GM12878 (cell line): ENCODE data around the gene JAG1. TPM values are rescaled to one million over a fixed set of nuclear protein-coding genes. Genes with fewer than 3 reads are reported as not detected.

Experiments
- ATAC-seq: fragments of 200-7000 bp; cut with Tn5 transposase; 3 replicates; pipeline ENCODE4 v1.9.1; 2020; ENCODE audit warnings: mild to moderate bottlenecking, moderate library complexity
- BruUV-seq: library from RNA; stranded (reverse); fragments of 400-500 nt; replicated peaks from 2 replicates; lab custom pipeline; 2021; lab: Mats Ljungman, UMichigan
- CTCF ChIA-PET: fragments of 300-600 bp; sonication (Branson Sonifier 250); formaldehyde crosslinking; extraction: SDS; loops from one replicate; lab custom pipeline; 2021; ENCODE audit warnings: inconsistent platforms; lab: Yijun Ruan, JAX
- POLR2A ChIA-PET: fragments of 350-600 bp; formaldehyde crosslinking; extraction: SDS; loops from one replicate; lab custom pipeline; 2021; ENCODE audit warnings: inconsistent platforms; lab: Charles Lee
- RAD21 ChIA-PET: fragments of 300-600 bp; sonication (Branson Sonifier 250); formaldehyde crosslinking; loops from one replicate; lab custom pipeline; 2023; ENCODE audit warnings: antibody characterized with exemption; ENCODE audit not compliant: unreplicated experiment; lab: Charles Lee
- SMC1A ChIA-PET: fragments of 300-600 bp; sonication (Branson Sonifier 250); formaldehyde crosslinking; loops from one replicate; lab custom pipeline; 2023; ENCODE audit not compliant: unreplicated experiment, uncharacterized antibody; lab: Charles Lee
- DNase-seq: peaks from one replicate; pipeline ENCODE4 v3.0.0-alpha.2; 2011; ENCODE audit warnings: low read depth, low spot score
- FAIRE-seq: peaks from 3 replicates; lab custom pipeline; 2011; peaks lifted over from hg19 to GRCh38; lab: Jason Lieb, UNC
- H2AFZ ChIP-seq: 2 replicates; pipeline ENCODE4 v1.6.0; 2011; ENCODE audit warnings: low read depth, low read length, control low read depth; ENCODE audit not compliant: control insufficient read depth
- H3K27ac ChIP-seq: 2 replicates; pipeline ENCODE4 v1.5.1; 2011; ENCODE audit warnings: control low read depth; ENCODE audit not compliant: control insufficient read depth, insufficient read depth
- H3K27me3 ChIP-seq, 2 experiments: replicated peaks in 1 of 2; 2 replicates each; pipeline versions ENCODE4 v1.6.0 to v1.6.1; 2011; ENCODE audit warnings: low read length in 1 of 2; ENCODE audit not compliant: control insufficient read depth in 2 of 2, insufficient read depth in 2 of 2
- H3K36me3 ChIP-seq, 2 experiments: 2 replicates each; pipeline ENCODE4 v1.5.1; 2011; ENCODE audit warnings: low read length in 1 of 2; ENCODE audit not compliant: control insufficient read depth in 2 of 2, insufficient read depth in 2 of 2
- H3K4me1 ChIP-seq: 2 replicates; pipeline ENCODE4 v1.6.1; 2011; ENCODE audit warnings: mild to moderate bottlenecking, low read length, moderate library complexity, mixed read lengths; ENCODE audit not compliant: control insufficient read depth, insufficient read depth
- H3K4me2 ChIP-seq: 2 replicates; pipeline ENCODE4 v1.6.0; 2011; ENCODE audit warnings: control low read depth; ENCODE audit not compliant: control insufficient read depth, insufficient read depth
- H3K4me3 ChIP-seq: fragments of 200-600 bp; sonication (generic); 2 replicates; pipeline ENCODE4 v1.5.1; 2016
- H3K79me2 ChIP-seq: 2 replicates; pipeline ENCODE4 v1.6.0; 2011; ENCODE audit warnings: low read length; ENCODE audit not compliant: control insufficient read depth, insufficient read depth
- H3K9ac ChIP-seq: 2 replicates; pipeline ENCODE4 v1.8.0; 2011; ENCODE audit warnings: low read length, control low read depth, mixed read lengths; ENCODE audit not compliant: control insufficient read depth, insufficient read depth
- H3K9me3 ChIP-seq: replicated peaks from 3 replicates; pipeline ENCODE4 v1.5.1; 2011; ENCODE audit warnings: mild to moderate bottlenecking, low read length; ENCODE audit not compliant: control insufficient read depth, insufficient read depth
- H4K20me1 ChIP-seq: 2 replicates; pipeline ENCODE4 v1.6.0; 2011; ENCODE audit not compliant: control insufficient read depth, insufficient read depth
- IKZF1 ChIP-seq: fragments of 450-650 bp; conservative IDR thresholded peaks from 2 replicates; pipeline ENCODE4 v1.6.1; 2017; ENCODE audit warnings: antibody characterized with exemption, mild to moderate bottlenecking
- NRF1 ChIP-seq: conservative IDR thresholded peaks from 2 replicates; pipeline ENCODE4 v1.6.1; 2011; ENCODE audit warnings: mild to moderate bottlenecking, low read depth, low read length, improper control_type of control experiment
- SMAD5 ChIP-seq: IDR thresholded peaks from 2 replicates; pipeline ENCODE4 v1.6.1; 2016; ENCODE audit warnings: antibody characterized with exemption, low read depth
- WGBS: methylation state at CpG from one replicate; pipeline ENCODE4 v1.1.6; 2016; ENCODE audit warnings: low lambda C conversion rate; ENCODE audit not compliant: insufficient replicate concordance, insufficient coverage; ENCODE audit errors: missing lambda C conversion rate; 5-methylcytosine and 5-hydroxymethylcytosine counted together
- in situ Hi-C: fragments of 300-500 bp; cut with MboI; formaldehyde crosslinking; loops from 9 replicates; pipeline ENCODE4 v1.14.3; 2018; ENCODE audit warnings: mixed read lengths
- intact Hi-C: fragments of 100-400 bp; cut with micrococcal nuclease; formaldehyde crosslinking; loops from one replicate; pipeline ENCODE4 v1.14.2; 2022; ENCODE audit not compliant: unreplicated experiment
- polyA plus RNA-seq, 11 experiments: library from polyadenylated mRNA; depleted of rRNA in 4 of 11; unstranded in 6 of 11; stranded (reverse) in 5 of 11; fragments of >200 nt; fragmentation: Nextera tagmentation in 4 of 11; fragmentation: Illumina TruSeq in 1 of 11; extraction: Ambion mirVana in 4 of 11; extraction: Trizol in 1 of 11; gene quantifications; 1 replicate in 1 of 11; 2 replicates in 10 of 11; pipeline versions ENCODE4 v1.2.1 to v1.2.3, GENCODE V29; 2011 to 2016; ENCODE audit warnings: inconsistent platforms in 2 of 11, missing spikeins in 2 of 11, low read depth in 1 of 11
- total RNA-seq, 4 experiments: library from RNA; depleted of rRNA in 3 of 4; stranded (reverse); fragments of >200 nt in 3 of 4; fragmentation: Illumina TruSeq in 1 of 4; extraction: Trizol in 1 of 4; gene quantifications; 2 replicates each; pipeline versions ENCODE4 v1.2.1 to v1.2.3, GENCODE V29; 2013 to 2021
- TF ChIP-seq, protein P1 (sequence below): fragments of 450-650 bp; IDR thresholded peaks from 2 replicates; pipeline ENCODE4 v1.6.1; 2017; ENCODE audit warnings: mild to moderate bottlenecking, moderate library complexity

The JAG1 gene
- total and polyA plus RNA-seq, 10 of the 15 experiments (the other 5 are each of a cell fraction or from before 2014, with no cell fraction given): 0.66 to 6.9 (median 1.8) TPM

DNA sequence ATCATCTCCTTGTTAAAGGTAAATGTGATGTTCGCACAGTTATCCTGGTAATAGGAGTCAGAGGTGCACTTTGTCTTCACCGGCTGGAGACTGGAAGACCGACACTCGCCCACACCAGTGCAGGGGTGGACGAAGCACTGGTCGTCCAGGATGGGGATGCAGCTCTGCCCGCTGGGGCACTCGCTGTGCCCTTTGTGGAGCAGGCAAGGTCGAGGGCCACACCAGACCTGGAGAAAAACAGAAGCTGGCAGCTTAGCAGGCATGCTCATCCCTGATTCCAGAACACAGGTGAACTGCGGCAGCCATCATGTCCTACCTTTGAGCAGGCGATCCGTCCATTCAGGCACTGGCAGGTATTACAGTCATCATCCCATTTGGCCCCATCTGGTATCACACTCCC, 32.3 kb downstream of the JAG1 start (continued):
- TF ChIP-seq, protein P1, sequence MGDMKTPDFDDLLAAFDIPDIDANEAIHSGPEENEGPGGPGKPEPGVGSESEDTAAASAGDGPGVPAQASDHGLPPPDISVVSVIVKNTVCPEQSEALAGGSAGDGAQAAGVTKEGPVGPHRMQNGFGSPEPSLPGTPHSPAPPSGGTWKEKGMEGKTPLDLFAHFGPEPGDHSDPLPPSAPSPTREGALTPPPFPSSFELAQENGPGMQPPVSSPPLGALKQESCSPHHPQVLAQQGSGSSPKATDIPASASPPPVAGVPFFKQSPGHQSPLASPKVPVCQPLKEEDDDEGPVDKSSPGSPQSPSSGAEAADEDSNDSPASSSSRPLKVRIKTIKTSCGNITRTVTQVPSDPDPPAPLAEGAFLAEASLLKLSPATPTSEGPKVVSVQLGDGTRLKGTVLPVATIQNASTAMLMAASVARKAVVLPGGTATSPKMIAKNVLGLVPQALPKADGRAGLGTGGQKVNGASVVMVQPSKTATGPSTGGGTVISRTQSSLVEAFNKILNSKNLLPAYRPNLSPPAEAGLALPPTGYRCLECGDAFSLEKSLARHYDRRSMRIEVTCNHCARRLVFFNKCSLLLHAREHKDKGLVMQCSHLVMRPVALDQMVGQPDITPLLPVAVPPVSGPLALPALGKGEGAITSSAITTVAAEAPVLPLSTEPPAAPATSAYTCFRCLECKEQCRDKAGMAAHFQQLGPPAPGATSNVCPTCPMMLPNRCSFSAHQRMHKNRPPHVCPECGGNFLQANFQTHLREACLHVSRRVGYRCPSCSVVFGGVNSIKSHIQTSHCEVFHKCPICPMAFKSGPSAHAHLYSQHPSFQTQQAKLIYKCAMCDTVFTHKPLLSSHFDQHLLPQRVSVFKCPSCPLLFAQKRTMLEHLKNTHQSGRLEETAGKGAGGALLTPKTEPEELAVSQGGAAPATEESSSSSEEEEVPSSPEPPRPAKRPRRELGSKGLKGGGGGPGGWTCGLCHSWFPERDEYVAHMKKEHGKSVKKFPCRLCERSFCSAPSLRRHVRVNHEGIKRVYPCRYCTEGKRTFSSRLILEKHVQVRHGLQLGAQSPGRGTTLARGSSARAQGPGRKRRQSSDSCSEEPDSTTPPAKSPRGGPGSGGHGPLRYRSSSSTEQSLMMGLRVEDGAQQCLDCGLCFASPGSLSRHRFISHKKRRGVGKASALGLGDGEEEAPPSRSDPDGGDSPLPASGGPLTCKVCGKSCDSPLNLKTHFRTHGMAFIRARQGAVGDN: no peak
- TF ChIP-seq, all 136 proteins: peak for 0

GRCh38 chr20:10640897-10641296, 32.9 kb downstream of the JAG1 start:
- H2AFZ ChIP-seq: no peak overlapping the region
- peaks cover 7 to 11% of the 10 kb centered on the region in 2 experiments; a peak in 3 of 4 replicates for H3K36me3 ChIP-seq
- no peak overlapping the region for H3K4me3 ChIP-seq
- H3K27me3 ChIP-seq: no peaks in the 10 kb centered on the region
- SMC1A ChIA-PET: interaction anchor here (0.7 to 2.0 kb wide), 2 partner anchors 9 to 30 kb away, joined by 6 to 7 read pairs; no protein-coding TSS in a partner anchor
- FAIRE-seq (no peak), ATAC-seq (no peak), DNase-seq (no peak)
- no peak overlapping the region for H3K4me2 ChIP-seq
- BruUV-seq: no TSS peak
- no peak overlapping the region for H3K27ac ChIP-seq
- RAD21 ChIA-PET: interaction anchor here (0.6 kb wide), 1 partner anchor 42 kb away, joined by 3 read pairs; no protein-coding TSS in a partner anchor
- intact Hi-C loops: loop anchor here (10.0 kb wide), 1 partner anchor 666 kb away; no protein-coding TSS in a partner anchor
- TF ChIP-seq IKZF1: no peak
- no peak for TF ChIP-seq NRF1
- TF ChIP-seq SMAD5: no peak
- WGBS: 81% methylated on average over 12 of the region's 12 CpGs
- H4K20me1 ChIP-seq: no peaks in the 10 kb centered on the region
- H3K9me3 ChIP-seq: no peaks in the 10 kb centered on the region
- POLR2A ChIA-PET: no interaction called here
- in situ Hi-C loops: no loop called here
- H3K9ac ChIP-seq: no peak overlapping the region
- H3K4me1 ChIP-seq: peaks cover 14% of the 10 kb centered on the region
- CTCF ChIA-PET: interaction anchor here (0.6 to 1.6 kb wide), 3 partner anchors 13 to 462 kb away, joined by 3 to 5 read pairs (median 3); no protein-coding TSS in a partner anchor
- H3K79me2 ChIP-seq: no peaks in the 10 kb centered on the region
